HG02884 (cell line): Measurements from ENCODE around the gene UBE3B.

ENCODE experiments used
- ATAC-seq: cut with Tn5 transposase; IDR thresholded peaks from one replicate; pipeline ENCODE4 v1.9.1; 2021; ENCODE audit warnings: mild to moderate bottlenecking, moderate library complexity; ENCODE audit not compliant: unreplicated experiment

Gene UBE3B

DNA sequence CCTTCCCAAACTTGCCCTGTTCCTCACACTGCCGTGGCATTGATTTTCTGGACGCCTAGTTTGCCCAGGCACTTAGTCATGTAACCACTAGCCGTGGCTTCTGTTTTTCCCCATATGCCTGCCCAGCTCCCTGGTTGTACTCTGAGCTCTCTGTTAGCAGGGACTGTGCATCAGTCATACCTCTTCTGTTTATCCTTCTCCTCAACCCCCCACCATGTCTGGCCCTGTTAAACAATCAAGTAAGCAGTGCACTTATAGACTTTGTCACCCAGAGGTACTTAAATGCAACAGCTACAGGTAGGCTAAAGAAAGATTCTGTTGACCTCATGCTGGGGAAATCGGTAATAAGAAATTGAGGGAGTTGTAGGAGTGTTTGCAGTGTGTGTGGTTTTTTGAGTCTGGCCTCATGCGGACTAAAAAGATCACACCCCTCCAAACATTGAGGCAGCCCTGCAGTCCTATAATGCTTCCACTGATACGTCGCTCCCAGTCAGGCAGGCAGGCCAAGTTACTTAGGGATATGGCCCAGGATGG is 17.0 kb downstream of the UBE3B start:
- no peak for ATAC-seq

DNA sequence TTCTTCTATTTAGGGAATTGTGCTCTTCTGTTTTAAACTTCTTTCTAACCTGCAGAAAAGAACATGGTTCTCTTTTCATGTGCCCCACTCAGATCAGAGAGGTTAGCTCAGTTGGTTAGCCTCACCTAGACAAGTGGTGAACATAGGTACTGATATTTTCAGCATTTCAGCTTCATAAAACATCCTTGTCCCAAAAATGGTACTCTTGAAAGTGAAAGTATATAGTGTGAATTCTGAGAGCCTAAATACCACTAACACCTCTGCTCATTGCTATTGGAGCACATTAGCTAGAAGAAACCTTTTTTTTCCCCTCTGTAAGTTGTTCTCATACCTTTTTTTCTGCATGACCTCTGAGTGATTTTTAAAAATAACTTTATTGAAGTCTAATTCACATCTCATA is 17.6 kb downstream of the UBE3B start:
- ATAC-seq: no peak

DNA sequence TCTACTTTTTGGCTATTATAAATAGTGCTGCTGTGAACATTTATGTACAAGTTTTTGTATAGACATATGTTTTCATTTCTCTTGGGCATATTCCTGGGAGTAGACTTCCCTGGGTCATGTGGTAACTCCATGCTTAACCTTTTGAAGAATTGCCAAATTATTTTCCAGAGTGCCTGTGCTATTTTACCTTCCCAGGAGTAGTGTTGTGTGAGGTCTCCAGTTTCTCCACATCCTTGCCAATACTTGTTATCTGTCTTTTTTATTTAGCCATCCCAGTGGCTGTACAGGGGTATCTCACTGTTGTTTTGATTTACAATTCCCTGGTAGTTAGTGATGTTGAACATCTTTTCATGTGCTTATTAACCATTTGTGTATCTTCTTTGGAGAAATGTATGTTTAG is 18.9 kb downstream of the UBE3B start:
- no peak for ATAC-seq

DNA sequence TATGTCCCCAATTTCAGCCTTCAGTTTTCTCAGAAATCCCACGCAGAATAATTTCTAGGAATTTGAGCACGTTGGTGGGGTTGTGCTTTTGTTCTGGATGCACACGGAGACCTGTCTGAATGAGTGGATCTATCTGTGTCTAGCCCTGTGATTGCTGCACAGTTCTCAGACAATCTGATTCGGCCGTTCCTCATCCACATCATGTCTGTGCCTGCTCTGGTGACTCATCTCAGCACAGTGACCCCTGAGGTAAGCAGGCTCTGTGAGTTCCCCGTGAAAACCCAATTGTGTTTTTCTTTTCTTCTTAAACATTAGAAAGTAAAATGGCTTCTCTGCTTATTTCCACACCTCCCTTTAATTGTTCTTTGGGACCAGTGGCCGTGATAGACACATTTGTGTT is 20.2 kb downstream of the UBE3B start:
- no peak for ATAC-seq

DNA sequence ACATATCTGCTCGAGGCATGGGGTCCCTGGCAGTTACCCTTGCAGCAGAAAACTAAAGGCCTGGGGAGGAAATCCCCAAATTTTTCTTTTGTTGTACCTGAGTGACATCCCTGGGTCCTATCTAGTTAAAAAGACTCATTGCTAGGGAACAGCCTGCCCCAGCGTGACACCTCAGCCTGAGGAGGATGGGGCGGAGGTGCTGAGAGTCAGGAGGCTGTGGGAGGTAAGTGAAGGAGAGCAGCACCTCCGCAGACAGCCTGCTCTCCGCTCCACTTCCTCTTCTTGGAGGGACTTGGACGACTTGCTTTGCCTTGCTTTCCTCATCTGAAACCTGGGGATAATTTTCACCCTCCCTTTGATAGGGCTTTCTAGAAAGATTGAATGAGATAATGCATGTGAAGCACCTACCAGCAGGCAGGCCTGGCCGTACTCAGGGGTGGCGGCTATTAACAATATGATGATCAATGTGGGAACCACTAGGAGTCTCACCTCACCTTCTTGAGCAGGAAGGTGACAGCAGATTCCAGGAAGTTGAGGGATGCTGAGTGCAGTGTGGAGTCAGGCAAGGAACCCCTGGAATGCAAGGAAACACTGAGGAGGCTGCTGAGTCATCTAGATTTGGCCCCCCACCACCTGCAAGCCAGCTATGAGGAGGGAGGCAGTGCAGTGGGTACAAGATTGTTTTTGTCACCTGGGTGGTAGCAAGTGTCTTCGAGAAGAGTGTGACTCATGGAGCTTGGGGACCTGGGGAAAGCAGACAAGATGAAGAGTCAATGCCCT is 23.2 kb downstream of the UBE3B start:
- ATAC-seq: no peak

DNA sequence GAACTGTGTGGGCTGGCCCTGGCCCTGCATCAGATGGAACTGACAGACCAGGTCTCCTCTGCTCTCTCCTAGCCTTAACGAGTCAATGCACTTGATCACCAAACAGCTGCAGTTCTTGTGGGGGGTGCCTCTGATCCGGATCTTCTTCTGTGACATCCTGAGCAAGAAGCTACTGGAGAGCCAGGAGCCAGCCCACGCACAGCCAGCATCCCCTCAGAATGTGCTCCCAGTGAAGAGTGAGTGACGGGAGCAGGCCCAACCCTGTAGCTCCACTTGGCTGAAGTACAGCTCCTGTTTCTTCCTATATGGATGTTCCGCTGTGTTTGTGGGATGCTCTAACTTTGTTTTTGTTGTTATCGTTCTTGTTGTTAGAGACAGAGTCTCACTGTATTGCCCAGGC is 23.9 kb downstream of the UBE3B start:
- no peak for ATAC-seq

DNA sequence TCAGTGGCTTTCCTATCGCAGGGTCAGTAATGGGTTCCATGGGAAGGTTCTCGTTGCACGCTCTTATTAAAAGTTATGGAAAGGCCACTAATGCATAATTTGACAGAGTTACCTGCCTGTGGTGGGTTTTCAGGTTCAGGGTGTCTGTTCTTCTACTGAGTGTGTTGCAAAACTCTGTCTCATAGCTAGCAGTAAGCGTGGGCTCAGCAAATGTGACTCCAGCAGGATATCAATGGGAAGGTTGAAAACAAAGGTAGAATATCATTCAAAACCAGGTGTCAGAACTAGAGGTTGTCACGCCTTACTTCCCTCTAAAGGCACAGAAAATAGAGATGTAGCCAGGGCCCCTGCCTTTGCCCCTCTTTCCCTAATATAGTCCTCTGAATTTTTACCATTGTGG is 24.9 kb downstream of the UBE3B start:
- ATAC-seq: no peak

DNA sequence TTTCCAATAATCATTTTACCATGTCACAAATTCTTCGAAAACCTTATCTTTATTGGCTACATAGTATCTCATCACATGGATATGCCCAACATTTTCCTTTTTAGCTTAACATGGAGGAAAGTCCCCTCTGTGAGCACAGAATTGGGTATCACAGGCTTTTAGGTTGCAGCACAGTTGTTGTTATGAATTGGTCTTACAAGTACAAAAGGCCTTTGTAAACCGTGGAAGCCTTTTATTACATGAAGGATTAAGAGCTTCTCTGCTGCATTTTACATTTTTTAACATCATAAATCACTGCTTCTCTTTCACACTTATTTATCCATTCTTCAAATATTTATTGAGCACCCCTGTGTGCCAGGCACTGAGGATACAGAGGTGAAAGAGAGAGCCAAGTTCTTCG is 26.2 kb downstream of the UBE3B start:
- no peak for ATAC-seq

DNA sequence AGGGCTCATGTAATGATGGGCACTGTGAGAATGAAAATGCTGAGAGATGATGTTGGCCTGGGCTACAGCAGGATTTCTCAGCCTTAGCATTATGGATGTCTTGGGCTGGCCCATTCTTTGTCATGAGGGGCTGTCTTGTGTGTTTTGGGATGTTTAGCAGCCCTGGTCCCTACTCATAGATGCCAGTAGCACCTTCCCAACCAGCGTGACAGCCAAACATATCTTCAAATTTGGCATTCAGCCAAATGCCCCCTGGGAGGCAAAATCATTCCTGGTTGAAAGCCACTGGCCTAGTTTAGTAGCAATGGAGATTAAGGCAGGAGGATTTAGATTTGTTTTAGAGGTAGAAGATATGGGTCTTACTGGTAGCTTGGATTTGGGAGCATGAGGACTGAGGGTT is 26.6 kb downstream of the UBE3B start:
- no peak for ATAC-seq

DNA sequence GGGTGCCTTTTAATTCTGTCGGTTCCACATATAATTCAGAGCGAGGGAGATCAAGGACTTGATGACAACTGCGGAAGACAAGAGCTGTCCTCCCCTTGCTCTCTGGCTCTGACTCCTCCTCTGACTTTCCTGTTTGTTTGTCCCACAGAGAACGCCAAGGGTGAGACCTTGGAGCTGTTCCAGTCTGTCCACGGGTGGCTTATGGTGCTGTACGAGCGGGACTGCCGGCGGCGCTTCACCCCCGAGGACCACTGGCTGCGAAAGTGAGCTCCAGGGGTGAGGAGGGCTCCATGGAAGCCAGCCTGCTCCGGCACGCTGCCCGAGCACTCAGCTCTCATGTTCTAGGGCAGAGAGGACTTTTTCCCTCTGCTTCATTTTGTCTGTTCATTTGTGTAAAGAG is 32.8 kb downstream of the UBE3B start:
- ATAC-seq: no peak

DNA sequence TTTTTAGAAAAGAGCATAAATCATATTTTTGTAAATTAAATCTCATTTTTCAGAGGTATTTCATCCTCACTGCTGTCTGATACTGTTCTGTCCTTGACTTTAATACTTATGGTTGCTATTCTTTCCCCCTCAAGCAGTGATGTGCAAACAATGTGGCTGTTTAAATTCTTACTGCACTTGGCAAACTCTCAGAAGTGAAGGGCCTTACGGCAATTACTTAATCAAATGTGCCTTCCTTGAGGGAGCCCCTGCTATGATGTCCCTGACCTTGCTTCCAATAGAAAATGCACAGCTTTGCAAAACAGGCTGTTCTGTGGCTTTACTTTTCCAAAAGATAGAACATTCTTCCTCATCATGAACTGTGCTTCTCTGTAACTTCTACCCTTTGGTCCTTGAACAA is 35.2 kb downstream of the UBE3B start:
- no peak for ATAC-seq

DNA sequence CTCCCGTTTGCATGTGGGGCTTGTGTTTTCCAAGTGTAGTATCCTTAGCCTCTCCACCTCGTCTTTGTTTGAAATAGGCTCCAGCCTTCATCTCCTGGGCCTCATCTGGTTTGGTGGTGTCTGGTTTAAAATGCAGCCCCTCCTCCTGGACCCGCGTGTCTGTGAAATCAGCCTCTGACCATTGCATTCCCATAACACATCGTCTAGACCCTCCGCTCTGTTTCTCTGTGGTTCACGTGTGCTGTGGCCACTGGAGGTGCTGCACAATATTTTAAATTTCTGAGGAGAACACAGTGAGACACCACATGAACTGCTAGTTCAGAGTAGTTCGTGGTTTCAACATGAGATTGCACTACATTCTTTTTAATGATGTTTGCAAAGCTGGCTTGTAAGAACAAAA is 35.6 kb downstream of the UBE3B start:
- no peak for ATAC-seq

DNA sequence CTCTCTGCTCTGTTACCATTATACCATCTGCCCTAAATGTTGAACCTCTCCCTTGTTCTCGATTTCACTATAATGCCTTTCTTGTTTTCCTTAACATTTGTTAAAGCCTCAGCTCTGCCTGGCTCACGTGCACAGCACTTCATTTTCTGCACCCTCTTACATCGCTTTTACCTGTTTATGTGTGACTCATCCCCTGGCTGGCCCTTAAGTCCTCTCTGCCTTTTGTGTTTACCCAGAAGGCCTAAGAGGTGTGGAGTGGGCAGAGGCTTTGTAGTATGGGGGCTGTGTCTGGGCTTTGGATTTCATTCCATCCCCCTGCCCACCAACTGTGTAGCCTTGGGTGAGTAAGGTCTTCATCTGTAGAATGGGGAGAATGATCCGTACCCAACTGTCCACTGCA is 36.5 kb downstream of the UBE3B start:
- ATAC-seq: no peak

DNA sequence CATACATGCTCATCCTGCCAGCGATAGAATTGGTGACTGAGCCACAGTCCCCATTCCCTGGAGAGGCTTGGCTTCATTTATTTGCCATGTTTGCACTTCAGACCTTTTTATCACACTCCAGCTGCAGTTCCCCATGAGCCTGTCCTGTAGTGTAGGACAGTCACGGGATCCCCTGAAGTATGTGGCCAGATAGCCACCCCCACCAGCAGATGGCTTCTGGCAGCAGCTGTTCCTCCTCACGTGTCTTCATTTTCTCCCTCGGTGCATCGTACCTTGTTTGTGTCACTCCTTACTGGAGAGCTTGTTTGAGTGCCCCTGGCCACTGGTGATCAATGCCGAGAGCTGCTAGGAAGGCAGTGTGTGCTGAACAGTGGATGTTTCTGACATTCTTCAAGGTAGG is 40.2 kb downstream of the UBE3B start:
- no peak for ATAC-seq

DNA sequence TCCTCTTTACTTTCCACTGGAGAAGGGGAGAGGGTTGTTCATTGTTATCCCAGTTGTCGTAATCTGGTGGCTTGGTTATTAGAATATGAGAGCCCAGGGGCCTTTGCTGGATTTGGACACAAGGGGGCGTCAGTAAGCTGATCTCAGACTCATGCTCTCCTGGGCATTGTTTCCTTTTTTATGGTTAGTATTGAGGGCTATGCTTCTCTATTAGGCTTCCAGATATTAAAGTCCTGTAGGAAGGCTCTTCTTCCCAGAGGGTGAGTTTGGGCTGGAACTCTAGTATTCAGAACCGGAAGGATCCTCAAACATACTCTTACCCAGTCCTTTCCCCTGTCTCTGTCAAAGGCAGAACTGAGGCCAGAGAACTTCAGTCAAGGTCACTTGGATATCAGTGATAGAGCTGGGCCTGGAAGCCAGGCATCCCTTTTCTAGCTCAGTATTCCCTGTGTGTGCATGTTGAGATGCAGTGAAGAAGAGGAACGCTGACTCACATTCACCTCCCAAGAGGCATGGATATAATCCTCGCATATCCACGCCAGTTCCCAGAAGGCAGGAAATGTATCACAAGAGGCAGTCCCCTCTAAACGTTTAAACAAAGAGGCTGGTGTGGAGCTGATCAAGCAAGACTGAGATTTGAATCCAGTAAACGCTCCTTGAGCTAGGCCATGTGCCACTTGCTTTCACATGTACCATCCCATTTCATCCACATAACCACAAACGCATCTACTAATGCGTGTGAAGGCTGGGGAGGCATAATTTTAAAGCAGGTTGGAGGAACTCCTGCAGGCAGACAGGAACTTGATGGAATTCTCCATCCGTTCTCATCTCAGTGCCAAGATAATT is 41.6 kb downstream of the UBE3B start:
- ATAC-seq: no peak

DNA sequence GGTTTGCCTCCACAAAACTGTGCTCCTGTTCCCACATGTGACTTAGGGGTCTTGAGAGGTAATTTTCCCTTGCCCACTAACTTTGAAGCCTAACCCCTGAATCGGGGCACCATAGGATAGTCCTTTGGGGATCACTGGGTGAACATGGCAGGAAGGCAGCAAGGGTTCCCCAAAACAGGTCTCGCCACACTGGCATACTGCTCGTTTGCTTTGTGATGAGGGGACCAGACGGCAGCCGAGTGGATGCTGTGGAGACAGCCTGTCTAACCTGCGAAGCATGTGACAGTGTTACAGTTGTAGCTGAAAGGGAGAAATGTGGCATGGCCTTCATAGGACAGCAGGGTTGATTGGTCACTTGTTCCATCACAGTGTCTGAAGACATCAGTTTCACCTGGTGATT is 42.4 kb downstream of the UBE3B start:
- no peak for ATAC-seq

DNA sequence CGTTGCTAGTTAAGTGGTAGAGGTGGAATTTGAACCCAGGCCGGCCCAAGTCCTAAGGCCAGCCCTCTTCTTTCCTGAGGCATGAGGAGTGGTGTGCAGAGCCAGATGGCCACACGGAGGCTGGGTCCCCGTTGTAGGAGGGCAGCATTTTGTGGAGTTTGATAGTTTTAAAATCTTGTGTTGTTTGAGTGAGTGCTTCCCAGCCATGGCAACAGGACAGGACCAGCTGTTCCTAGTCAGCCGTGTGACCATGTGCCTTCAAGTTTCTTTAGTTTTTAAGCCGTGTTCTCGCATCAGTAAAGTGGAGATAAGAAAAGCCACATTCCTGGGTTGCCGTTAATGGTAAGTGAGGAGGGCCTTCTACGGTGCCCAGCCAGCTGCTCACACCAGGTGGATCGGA is 44.4 kb downstream of the UBE3B start:
- ATAC-seq: no peak

DNA sequence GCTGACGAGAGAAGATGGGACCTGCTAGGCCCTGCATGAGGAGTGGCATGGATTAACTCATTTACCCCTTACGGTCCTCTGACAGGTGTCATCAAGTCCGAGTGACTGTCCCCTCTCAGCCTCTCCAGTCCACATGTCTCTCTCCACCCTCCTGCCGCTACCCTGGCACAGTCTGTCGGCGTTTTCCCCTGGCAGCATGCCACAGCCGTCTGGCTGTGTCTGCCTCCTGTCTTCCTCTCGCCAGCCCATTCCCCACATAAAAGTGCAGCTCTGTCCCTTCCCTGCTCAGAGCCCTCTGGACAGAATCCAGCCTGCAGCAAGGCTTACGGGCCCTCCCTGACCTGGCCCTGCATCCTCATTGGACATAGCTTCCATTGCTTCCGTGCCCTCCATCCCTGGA is 45.6 kb downstream of the UBE3B start:
- ATAC-seq: no peak

DNA sequence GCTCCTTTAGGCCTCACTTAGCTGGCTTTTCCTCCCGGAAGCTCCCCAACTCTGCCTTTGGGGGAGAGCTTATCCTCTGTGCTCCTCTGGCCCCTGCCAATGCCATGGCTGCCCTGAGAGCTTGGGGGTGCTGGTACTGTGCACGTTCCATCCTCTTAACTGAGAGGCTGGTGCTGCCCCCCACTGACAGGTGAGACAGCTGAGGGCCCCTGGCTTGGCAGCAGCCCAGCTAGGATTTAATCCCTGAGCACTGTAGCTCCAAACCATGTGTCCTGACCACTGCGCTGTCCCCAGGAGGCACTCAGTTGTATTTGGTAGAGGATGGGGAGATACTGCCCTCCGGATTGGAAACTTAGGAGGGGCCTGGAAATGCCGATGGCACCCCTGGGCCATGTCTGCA is 46.1 kb downstream of the UBE3B start:
- no peak for ATAC-seq

DNA sequence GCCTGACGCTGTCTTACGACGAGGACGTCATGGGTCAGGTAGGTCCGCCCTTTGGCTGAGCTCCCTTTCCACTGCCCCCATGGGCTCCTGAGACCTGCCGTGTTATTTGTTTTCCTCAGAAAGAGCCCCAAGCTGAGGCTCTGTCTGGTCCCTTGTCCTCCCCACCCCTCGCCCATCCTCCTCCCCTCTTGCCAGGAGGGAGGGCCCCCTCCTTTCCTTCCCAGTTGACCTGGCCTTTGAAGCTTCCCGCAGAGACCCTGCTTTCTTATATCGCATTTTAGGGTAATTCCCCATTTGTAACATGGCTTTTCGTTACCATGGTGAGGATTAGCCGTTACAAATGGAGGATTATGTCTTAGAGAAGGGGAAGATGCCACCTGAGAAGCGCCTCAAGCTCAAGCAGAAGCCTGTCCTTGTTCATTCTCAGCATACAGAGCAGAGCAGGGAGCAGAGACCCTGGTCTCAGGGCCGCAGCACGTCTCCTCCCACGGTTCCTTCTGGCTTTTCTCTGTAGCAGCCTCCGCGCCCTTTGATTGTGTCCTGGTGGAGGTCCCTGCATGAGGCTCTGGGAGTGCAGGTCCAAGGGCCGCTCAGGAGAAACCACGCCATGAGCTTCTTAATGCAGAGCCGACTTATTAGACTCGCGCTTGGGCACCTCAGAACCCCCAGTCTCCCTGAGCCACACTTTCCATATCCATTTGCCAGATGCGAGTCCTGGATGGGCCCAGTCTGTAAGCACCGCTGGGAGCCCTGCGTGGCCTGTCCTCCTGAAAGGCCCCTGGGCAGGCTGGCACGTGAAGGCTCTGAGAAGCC is 47.2 kb downstream of the UBE3B start:
- no peak for ATAC-seq

DNA sequence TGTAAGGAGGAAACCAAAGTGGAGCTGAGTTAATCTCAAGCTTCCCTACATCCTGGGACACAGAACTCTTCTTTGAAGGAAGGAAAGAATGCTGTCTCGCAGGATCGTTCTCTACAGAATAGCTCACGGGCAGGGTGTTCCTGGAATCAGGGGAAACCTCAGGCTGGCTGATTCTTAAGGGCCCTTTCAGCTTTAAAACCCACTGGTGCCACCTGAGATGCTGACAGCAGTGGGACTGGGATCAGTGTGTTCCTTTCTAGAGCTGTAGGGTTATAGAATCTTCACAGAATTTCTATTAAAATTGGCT is 47.8 kb downstream of the UBE3B start:
- no peak for ATAC-seq
